22Rv1 (cell line): ENCODE measurements around the gene ELOVL2.

Source experiments
- H3K27ac ChIP-seq: fragments of 450-650 bp; 2 replicates; pipeline ENCODE4 v1.5.1; 2017
- ZFX ChIP-seq: fragments of 450-650 bp; IDR thresholded peaks from 2 replicates; pipeline ENCODE4 v1.6.1; 2017; ENCODE audit warnings: antibody characterized with exemption, borderline replicate concordance
- TF ChIP-seq, protein P1 (sequence below): fragments of 450-650 bp; IDR thresholded peaks from 2 replicates; pipeline ENCODE4 v1.5.1; 2017; ENCODE audit warnings: mild to moderate bottlenecking

The ELOVL2 gene

DNA sequence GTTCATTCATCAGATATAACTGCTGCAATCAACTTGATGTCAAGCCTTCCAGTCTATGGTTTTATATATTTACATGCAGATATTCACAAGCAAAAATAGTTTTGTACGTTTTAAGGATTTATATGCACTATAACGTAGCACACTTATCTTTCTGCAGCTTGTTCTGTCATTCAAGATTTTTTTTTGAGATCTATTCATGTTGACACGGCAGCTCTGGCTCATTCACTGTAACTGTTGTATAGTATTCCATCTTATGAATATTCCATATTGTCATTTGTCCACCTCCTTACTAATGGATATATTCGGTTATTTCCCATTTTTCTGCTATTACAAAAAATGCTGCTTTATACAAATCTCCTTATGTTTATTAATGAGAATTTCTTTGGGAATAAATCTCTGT is 13.2 kb downstream of the ELOVL2 start:
- H3K27ac ChIP-seq = no peak overlapping the region
- TF ChIP-seq, protein P1, sequence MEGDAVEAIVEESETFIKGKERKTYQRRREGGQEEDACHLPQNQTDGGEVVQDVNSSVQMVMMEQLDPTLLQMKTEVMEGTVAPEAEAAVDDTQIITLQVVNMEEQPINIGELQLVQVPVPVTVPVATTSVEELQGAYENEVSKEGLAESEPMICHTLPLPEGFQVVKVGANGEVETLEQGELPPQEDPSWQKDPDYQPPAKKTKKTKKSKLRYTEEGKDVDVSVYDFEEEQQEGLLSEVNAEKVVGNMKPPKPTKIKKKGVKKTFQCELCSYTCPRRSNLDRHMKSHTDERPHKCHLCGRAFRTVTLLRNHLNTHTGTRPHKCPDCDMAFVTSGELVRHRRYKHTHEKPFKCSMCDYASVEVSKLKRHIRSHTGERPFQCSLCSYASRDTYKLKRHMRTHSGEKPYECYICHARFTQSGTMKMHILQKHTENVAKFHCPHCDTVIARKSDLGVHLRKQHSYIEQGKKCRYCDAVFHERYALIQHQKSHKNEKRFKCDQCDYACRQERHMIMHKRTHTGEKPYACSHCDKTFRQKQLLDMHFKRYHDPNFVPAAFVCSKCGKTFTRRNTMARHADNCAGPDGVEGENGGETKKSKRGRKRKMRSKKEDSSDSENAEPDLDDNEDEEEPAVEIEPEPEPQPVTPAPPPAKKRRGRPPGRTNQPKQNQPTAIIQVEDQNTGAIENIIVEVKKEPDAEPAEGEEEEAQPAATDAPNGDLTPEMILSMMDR = no peak
- TF ChIP-seq ZFX = no peak

DNA sequence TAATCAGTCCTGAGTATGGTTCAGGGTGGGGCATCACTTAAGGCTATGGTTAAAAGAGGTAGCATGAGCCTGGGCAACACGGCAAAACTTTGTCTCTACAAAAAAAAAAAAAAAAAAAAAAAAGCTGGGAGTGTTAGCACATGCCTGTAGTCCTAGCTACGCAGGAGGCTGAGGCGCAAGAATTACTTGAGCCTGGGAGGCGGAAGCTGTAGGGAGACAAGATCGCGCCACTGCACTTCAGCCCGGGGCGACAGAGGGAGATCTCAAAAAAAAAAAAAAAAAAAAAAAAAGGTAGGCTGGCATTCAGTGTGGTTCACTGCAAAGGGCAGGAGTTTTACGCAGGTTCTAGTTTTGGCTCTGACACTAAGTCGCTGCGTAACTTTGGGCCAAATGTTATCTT is 15.1 kb downstream of the ELOVL2 start:
- no peak for TF ChIP-seq ZFX
- TF ChIP-seq, protein P1 = no peak
- no peak overlapping the region for H3K27ac ChIP-seq

DNA sequence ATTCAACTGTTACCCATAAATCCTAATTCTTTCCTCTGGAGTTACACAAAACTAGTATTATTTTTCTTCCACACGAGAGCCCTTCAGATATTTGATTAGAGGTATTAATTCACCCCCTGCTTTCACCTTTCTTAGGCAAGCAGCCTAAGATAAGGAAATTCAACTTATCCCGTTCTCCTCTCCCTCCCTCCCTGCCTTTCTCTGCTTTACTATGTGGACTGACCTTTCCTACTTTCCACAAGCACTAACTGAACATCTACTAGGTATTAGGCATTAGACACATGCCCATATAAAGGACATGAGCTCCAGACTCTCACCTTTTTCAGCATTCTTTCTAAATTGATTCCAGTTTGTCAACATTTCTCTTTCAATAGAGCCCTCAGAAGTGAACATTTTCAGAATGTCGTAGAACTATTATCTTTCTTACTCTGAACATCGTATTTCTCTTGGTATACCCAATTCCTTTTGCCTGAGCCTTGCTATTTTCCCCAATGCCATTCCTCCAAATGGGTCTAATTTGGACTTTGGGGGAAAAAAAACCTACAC is 16.5 kb downstream of the ELOVL2 start:
- no peak for TF ChIP-seq ZFX
- no peak overlapping the region for H3K27ac ChIP-seq

DNA sequence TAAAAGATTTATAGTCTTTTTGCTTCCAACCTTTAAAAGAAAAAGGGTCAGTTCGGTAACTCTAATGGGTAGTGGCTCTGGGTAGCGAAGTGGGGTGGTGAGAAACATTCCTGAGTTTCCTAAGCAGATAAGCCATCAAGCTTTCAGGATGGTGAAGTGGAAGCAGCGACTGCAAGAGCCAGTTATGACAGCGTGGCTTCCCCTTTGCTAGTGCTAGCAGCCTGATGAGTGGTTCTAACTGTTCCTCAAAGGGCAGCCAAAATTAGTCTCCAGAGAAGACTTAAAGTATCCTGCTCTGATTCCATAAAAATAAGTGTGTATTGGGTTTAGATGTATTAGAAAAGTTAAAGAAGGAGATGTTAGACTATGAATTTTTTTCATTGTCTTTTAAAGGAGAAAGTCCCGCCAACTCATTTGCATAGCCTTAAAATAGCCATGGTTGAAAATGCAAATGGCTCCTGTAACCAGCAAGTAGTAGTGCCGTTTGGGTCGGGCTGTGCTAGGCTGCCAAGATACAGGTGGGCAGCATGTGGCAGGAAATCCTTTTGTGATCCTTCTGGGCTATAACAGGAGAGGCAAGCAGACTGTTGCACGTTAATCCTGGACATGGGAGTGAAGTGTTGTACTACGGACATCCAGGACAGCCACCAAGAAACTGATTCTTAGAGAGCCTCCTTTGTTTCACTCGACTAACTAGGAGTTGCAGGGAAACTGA is 18.0 kb downstream of the ELOVL2 start:
- no peak overlapping the region for H3K27ac ChIP-seq
- TF ChIP-seq ZFX = no peak
- TF ChIP-seq, protein P1 = no peak

DNA sequence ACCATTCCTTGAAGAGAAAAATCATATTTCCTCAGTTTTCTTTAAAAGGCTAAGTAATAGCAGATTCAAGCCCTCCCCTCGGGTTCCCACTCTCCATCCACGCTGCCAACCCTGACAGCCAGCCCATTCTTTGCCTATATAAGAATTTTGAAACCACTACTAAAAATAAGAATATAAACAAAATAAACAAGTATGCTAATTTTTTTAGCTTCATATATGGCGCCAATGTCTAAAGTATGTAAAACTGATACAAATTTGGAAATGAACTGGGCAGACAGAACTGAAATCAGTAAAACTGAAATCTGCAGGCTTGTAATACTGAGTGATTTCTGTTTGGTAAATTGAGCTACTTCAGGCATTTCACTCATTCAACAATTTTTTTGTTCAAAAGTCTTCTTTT is 19.0 kb downstream of the ELOVL2 start:
- TF ChIP-seq, protein P1 = no peak
- no peak for TF ChIP-seq ZFX
- no peak overlapping the region for H3K27ac ChIP-seq

DNA sequence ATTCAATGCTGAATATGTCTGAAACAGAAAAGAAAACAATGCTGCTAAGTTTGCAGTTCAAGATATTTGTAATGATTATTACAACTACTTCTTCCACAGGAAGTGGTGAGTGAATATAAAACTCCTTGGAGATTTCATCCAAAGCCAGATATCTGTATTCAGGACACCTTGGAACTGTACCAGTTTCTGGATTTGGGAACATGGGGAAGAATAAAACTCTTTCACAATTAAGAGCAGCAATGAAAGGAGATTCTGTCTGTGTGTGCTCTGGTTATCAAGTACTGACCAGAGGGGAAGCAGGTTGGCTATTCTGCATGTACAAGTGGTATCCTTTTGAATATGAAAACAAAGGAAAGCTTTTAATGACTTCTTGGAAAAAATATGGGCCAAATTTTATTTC is 21.1 kb downstream of the ELOVL2 start:
- TF ChIP-seq, protein P1 = no peak
- no peak for TF ChIP-seq ZFX
- no peak overlapping the region for H3K27ac ChIP-seq

DNA sequence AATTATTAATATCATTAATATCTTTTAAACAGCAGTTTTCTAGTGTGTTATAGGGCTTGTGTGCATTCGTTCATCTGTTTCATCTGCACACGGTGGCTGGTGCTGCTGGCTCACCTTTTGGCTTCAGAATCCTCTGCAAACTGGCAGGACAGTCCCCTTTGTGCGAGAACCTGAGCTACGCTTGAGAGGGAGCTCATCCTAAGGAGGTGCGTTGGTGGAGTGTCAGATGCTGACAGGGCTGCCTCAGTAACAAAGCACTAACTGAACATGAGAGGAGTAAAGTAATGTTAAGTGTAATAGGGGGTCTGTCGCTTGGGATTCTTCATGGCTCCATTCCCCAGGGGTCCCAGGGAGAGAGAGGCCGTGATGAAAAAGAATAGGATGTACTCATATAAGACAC is 22.4 kb downstream of the ELOVL2 start:
- TF ChIP-seq ZFX = no peak
- TF ChIP-seq, protein P1 = no peak
- H3K27ac ChIP-seq = no peak overlapping the region
